DND-41 (cell line): Measurements from ENCODE around the gene LGALS7B.
"Not testable (repeated sequence)": the region's sequence is repeated elsewhere in the genome, so short reads cannot be mapped to it uniquely, and the experiment has no call there.

Experiments
- ATAC-seq: fragments of 200-7000 bp; cut with Tn5 transposase; 3 replicates; pipeline ENCODE4 v1.9.1; 2021; ENCODE audit warnings: low read depth; ENCODE audit not compliant: insufficient read depth
- DNase-seq: peaks from one replicate; pipeline ENCODE4 v3.0.0-alpha.2; 2020
- H2AFZ ChIP-seq: 2 replicates; pipeline ENCODE4 v1.6.0; 2012; ENCODE audit warnings: low read depth, low read length
- H3K27ac ChIP-seq: 2 replicates; pipeline ENCODE4 v1.5.1; 2012; ENCODE audit warnings: low read length, inconsistent platforms
- H3K27me3 ChIP-seq: fragments of 200-600 bp; sonication (generic); 2 replicates; pipeline ENCODE4 v1.6.0; 2012; ENCODE audit warnings: low read length, mild to moderate bottlenecking, inconsistent platforms; ENCODE audit not compliant: insufficient read depth, poor library complexity
- H3K36me3 ChIP-seq: 2 replicates; pipeline ENCODE4 v1.5.1; 2012; ENCODE audit warnings: low read length, inconsistent platforms; ENCODE audit not compliant: insufficient read depth
- H3K4me1 ChIP-seq: 2 replicates; pipeline ENCODE4 v1.5.1; 2012; ENCODE audit warnings: mild to moderate bottlenecking, low read length; ENCODE audit not compliant: insufficient read depth
- H3K4me2 ChIP-seq: 2 replicates; pipeline ENCODE4 v1.6.0; 2012; ENCODE audit warnings: mild to moderate bottlenecking, moderate library complexity, low read length, inconsistent platforms; ENCODE audit not compliant: insufficient read depth
- H3K4me3 ChIP-seq, 2 experiments: fragments of 200-600 bp in 1 of 2; shearing (Covaris generic) in 1 of 2; 2 replicates each; pipeline ENCODE4 v1.5.1; 2012 to 2016; ENCODE audit warnings: inconsistent platforms in 2 of 2, low read length in 2 of 2, mild to moderate bottlenecking in 2 of 2, low read depth in 1 of 2, moderate library complexity in 1 of 2
- H3K79me2 ChIP-seq: 2 replicates; pipeline ENCODE4 v1.6.0; 2012; ENCODE audit warnings: low read length, inconsistent platforms; ENCODE audit not compliant: insufficient read depth
- H3K9ac ChIP-seq: 2 replicates; pipeline ENCODE4 v1.6.0; 2012; ENCODE audit warnings: low read depth, mild to moderate bottlenecking, inconsistent platforms, low read length, moderate library complexity
- H3K9me3 ChIP-seq: 2 replicates; pipeline ENCODE4 v1.5.1; 2012; ENCODE audit warnings: low read length, moderate library complexity, mild to moderate bottlenecking, inconsistent platforms; ENCODE audit not compliant: insufficient read depth, severe bottlenecking
- H4K20me1 ChIP-seq: 2 replicates; pipeline ENCODE4 v1.6.0; 2012; ENCODE audit warnings: low read length; ENCODE audit not compliant: insufficient read depth
- CTCF ChIP-seq: IDR thresholded peaks from 2 replicates; pipeline ENCODE4 v1.5.1; 2012; ENCODE audit warnings: borderline replicate concordance, low read length, moderate library complexity, mild to moderate bottlenecking; ENCODE audit not compliant: poor library complexity, severe bottlenecking; ENCODE audit errors: extremely low read depth
- EZH2 ChIP-seq: IDR thresholded peaks from 3 replicates; pipeline ENCODE4 v1.6.1; 2012; ENCODE audit warnings: borderline replicate concordance, low read depth, mild to moderate bottlenecking, moderate library complexity, low read length, inconsistent platforms; ENCODE audit not compliant: severe bottlenecking

The LGALS7B gene

GRCh38 chr19:38770949-38771275, 18.1 kb upstream of the LGALS7B start:
- H3K9ac ChIP-seq, H2AFZ ChIP-seq, H3K4me2 ChIP-seq, H3K4me3 ChIP-seq, H3K36me3 ChIP-seq, H4K20me1 ChIP-seq, H3K4me1 ChIP-seq, DNase-seq, H3K9me3 ChIP-seq, H3K27ac ChIP-seq, H3K79me2 ChIP-seq, H3K27me3 ChIP-seq: not testable (repeated sequence)
- ATAC-seq: peak; percentile 90

GRCh38 chr19:38771569-38771968, 17.4 kb upstream of the LGALS7B start:
- H3K27me3 ChIP-seq, H3K4me1 ChIP-seq, ATAC-seq, H3K9me3 ChIP-seq, H3K4me3 ChIP-seq, H3K27ac ChIP-seq, H2AFZ ChIP-seq, H3K9ac ChIP-seq, H3K36me3 ChIP-seq, DNase-seq, H3K79me2 ChIP-seq, H4K20me1 ChIP-seq, H3K4me2 ChIP-seq: not testable (repeated sequence)

- Histone ChIP-seq H4K20me1 (no peaks in the 10 kb centered on the region), H3K4me1 (no peaks in the 10 kb centered on the region), H3K79me2 (no peaks in the 10 kb centered on the region), H3K4me2 (no peak within 1 kb of the TSS), H3K9me3 (no peaks in the 10 kb centered on the region), H3K4me3 (no peak within 1 kb of the TSS), H3K9ac (no peak within 1 kb of the TSS), H3K27ac (no peak within 1 kb of the TSS), H3K36me3 (no peaks in the 10 kb centered on the region), H3K27me3 (peaks cover under 1% of the 10 kb centered on the region), H2AFZ (no peak within 1 kb of the TSS)
- ATAC-seq (no peak), DNase-seq (no peak)
- TF ChIP-seq CTCF: no peak
- TF ChIP-seq EZH2: no peak
These were observed 15.4 kb upstream of the LGALS7B start, which contains the start of gene LGALS7 for GRCh38 chr19:38773469-38774177. Gene LGALS7, minus strand, starts transcription at chr19:38773517. Its CDS starts 25 bp downstream, at chr19:38773492.

- H3K27ac ChIP-seq: no peak overlapping the region
- DNase-seq: no peak
- ATAC-seq: no peak
- no peak overlapping the region for H3K4me2 ChIP-seq
- H3K4me1 ChIP-seq: no peaks in the 10 kb centered on the region
- no peak overlapping the region for H3K9ac ChIP-seq
- no peaks in the 10 kb centered on the region for H3K36me3 ChIP-seq
- H4K20me1 ChIP-seq: no peaks in the 10 kb centered on the region
- H3K4me3 ChIP-seq: no peak overlapping the region
- H2AFZ ChIP-seq: no peak overlapping the region
- H3K9me3 ChIP-seq: no peaks in the 10 kb centered on the region
- peaks cover 4% of the 10 kb centered on the region for H3K27me3 ChIP-seq
- TF ChIP-seq CTCF: no peak
- TF ChIP-seq EZH2: no peak
- H3K79me2 ChIP-seq: no peaks in the 10 kb centered on the region
These were observed 14.6 kb upstream of the LGALS7B start for GRCh38 chr19:38774181-38774950.
